CD4-positive, alpha-beta T cell treated with Interleukin-6 for 4 hours (primary cell): ENCODE results near the gene ALDH1A2.
A peak's percentile ranks its signal among the peaks of the same experiment; 100 is the strongest.
"Not testable (repeated sequence)": the region's sequence is repeated elsewhere in the genome, so short reads cannot be mapped to it uniquely, and the experiment has no call there.

Experiments used
- DNase-seq: peaks from one replicate; pipeline ENCODE4 v3.0.0-alpha.2; 2020; ENCODE audit warnings: mixed read lengths

Gene ALDH1A2

GRCh38 chr15:58066042-58066867, 744 bp upstream of the ALDH1A2 start:
- peak; percentile 42 for DNase-seq

- no peak for DNase-seq
These were observed 499 bp downstream of the ALDH1A2 start for GRCh38 chr15:58064980-58065444.

- no peak for DNase-seq
These were observed 1.2 kb downstream of the ALDH1A2 start for GRCh38 chr15:58064082-58064979.

- DNase-seq, result no peak
These were observed 1.9 kb downstream of the ALDH1A2 start for GRCh38 chr15:58063614-58064013.

- no peak for DNase-seq
These were observed 2.5 kb downstream of the ALDH1A2 start for GRCh38 chr15:58062983-58063382.

GRCh38 chr15:58062175-58062574, 3.3 kb downstream of the ALDH1A2 start:
- DNase-seq, result no peak

- DNase-seq, result no peak
These were observed 4.9 kb downstream of the ALDH1A2 start for GRCh38 chr15:58060575-58060974.

- no peak for DNase-seq
These were observed 6.8 kb downstream of the ALDH1A2 start for GRCh38 chr15:58058729-58059128.

- DNase-seq, result no peak
These were observed 7.4 kb downstream of the ALDH1A2 start for GRCh38 chr15:58058073-58058472.

- no peak for DNase-seq
These were observed 8.0 kb downstream of the ALDH1A2 start for GRCh38 chr15:58057559-58057958.

GRCh38 chr15:58056015-58056414, 9.5 kb downstream of the ALDH1A2 start:
- no peak for DNase-seq

GRCh38 chr15:58053315-58054153, 12.0 kb downstream of the ALDH1A2 start:
- no peak for DNase-seq

GRCh38 chr15:58052334-58052733, 13.2 kb downstream of the ALDH1A2 start:
- DNase-seq, result no peak

- DNase-seq, result no peak
These were observed 15.8 kb downstream of the ALDH1A2 start for GRCh38 chr15:58049520-58050227.

- no peak for DNase-seq
These were observed 17.2 kb downstream of the ALDH1A2 start for GRCh38 chr15:58048261-58048660.

- no peak for DNase-seq
These were observed 18.4 kb downstream of the ALDH1A2 start for GRCh38 chr15:58047149-58047548.

GRCh38 chr15:58046467-58046866, 19.0 kb downstream of the ALDH1A2 start:
- no peak for DNase-seq

- DNase-seq, result not testable (repeated sequence)
These were observed 20.1 kb downstream of the ALDH1A2 start for GRCh38 chr15:58045376-58045775.

GRCh38 chr15:58044551-58044950, 21.0 kb downstream of the ALDH1A2 start:
- DNase-seq, result no peak

GRCh38 chr15:58043192-58043903, 22.2 kb downstream of the ALDH1A2 start:
- peak; percentile 37 for DNase-seq

GRCh38 chr15:58042006-58042405, 23.5 kb downstream of the ALDH1A2 start:
- DNase-seq, result no peak
